ENCODE results near the gene KLRC3.
"Not testable (repeated sequence)": the region's sequence is repeated elsewhere in the genome, so short reads cannot be mapped to it uniquely, and the experiment has no call there.

KLRC3 gene
- total RNA-seq = 0 reads per million in 3 experiments

DNA sequence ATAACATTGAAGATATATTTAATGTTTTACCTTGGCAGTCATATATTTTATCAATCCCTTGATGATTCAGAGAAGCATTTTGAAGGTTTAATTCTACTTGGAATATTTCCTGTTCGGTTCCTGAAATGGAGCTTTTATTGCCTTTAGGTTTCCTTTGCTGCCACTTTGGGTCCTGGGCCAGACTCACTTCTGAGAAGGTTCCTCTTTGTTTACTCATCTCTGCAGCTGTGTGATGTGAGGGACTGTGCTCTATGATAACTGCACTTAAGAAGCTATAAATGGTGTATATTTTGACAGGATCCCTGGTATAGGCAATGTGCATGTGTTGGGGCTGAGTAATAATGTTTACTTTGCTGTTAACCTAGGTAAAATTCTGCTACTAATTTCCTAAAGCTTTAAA is at the start of gene KLRC3:
KLRC3 (minus strand) TSS at position 262 of the 400 bp plus-strand sequence; CDS start at position 217, 45 bp downstream.
- DNase-seq = not testable (repeated sequence)

DNA sequence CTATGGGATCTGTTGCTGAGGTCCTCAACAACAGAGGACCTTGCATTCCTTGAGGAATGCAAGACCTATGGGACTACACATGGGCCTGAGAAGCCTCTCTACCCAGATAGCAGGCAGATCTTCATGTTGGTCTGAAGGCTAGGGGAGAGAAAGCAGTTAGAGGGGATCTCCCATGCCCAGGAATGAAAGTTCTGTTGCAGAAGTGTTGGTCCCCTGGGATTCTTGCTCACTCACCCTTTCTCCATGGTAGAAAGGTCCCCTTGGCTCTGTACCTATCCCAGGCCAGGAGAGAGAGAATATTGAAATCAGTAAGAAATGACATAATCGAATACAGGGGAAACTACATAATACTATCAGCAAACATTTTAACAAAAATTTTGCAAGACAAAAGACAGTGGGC is 49.3 kb upstream of the KLRC3 start:
- DNase-seq = no peak

GRCh38 chr12:10466311-10466710 is 45.9 kb upstream of the KLRC3 start:
- DNase-seq = no peak

DNA sequence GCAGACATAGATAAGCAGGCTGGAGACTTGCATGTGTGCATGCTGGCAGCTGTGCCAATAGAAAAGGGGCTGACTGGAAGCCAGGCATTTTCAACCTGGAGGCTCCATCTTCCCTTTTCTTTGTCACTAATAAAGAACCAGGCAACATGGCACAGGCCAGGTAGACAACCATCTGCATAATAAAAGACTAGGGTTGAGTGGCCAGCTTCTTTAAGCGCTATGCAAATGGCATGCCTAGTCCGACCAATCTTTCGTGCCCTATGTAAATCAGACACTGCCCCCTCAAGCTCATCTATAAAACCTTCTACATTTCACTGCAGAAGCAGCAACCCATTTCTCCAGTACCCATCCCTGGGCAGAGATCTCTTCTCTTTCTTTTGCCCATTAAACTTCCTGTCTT is 37.4 kb upstream of the KLRC3 start:
- no peak for DNase-seq

DNA sequence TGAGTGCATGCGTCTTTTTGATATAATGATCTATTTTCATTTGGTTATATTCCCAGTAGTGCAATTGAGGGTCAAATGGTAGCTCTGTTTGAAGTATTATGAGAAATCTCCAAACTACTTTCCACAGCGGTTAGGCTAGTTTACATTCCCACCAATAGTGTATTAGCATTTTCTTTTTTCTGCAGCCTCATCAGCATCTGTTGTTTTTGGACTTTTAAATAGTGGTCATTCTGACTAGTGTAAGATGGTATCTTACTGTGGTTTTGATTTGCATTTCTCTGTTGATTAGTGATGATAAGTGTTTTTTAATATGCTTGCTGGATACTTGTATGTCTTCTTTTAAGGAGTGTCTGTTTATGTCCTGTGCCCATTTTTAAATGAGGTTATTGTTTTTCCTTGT is 36.5 kb upstream of the KLRC3 start:
- DNase-seq = no peak

DNA sequence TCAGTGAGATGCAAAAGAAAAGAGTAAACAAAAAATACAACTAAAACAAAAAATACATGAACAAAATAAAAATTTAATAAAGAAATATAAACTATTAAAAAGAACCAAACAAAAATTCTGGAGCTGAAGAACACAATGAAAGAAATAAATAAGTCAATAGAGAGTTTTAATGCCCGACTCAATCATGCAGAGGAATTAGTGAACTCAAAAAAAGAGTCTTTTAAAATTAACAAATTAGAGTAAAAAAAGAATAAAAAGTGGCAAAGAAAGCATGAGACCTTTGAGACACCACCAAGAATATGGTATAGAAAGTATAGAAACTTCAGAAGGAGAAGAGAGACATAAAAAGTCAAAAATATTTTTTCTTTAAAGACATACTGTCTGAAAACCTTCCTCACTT is 35.4 kb upstream of the KLRC3 start:
- DNase-seq = no peak

DNA sequence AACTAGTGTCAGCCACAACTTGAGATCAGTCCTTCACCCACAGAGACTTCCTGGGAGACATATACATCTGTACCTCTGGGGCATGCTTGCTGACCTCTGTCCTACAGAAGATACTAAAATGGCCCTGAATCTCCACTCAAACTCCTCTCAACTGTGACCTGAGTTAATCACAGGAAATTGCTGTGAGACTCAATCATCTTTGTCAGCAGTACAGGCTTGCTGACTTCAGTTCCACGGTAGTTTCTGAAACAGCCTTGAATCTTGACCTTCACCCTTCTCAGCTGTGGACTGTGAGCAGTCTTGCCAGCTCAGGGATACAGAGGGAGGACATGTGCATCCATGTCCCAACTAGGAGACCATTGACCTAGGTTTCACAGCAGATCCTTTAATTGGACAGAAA is 34.1 kb upstream of the KLRC3 start:
- DNase-seq = no peak

GRCh38 chr12:10453156-10453555 is 32.8 kb upstream of the KLRC3 start, which contains the start of gene KLRC1:
Gene KLRC1, minus strand, starts transcription at chr12:10453377. Its CDS starts 2,221 bp downstream, at chr12:10451156.
- no peak for DNase-seq

- no peak for DNase-seq
These were observed 27.8 kb upstream of the KLRC3 start for GRCh38 chr12:10448236-10448635.

GRCh38 chr12:10446052-10446451 is 25.7 kb upstream of the KLRC3 start:
- DNase-seq = not testable (repeated sequence)

DNA sequence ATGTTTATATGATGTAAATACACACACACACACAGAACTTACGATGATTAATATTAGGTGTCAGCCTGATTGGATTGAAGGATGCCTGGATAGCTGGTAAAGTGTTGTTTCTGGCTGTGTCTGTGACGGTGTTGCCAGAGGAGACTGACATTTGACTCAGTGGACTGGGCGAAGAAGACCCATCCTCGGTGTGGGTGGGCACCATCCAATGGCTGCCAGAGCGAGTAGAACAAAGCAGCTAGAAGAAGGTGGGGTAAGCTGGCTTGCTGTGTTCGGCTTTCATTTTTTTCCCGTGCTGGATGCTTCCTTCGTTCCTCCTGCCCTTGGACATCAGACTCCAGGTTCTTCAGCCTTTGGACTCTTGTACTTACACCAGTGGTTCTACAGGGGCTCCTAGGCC is 20.7 kb upstream of the KLRC3 start:
- not testable (repeated sequence) for DNase-seq

GRCh38 chr12:10439608-10440274 is 19.3 kb upstream of the KLRC3 start:
- not testable (repeated sequence) for DNase-seq

- DNase-seq = not testable (repeated sequence)
These were observed 17.2 kb upstream of the KLRC3 start for GRCh38 chr12:10437601-10438000.

DNA sequence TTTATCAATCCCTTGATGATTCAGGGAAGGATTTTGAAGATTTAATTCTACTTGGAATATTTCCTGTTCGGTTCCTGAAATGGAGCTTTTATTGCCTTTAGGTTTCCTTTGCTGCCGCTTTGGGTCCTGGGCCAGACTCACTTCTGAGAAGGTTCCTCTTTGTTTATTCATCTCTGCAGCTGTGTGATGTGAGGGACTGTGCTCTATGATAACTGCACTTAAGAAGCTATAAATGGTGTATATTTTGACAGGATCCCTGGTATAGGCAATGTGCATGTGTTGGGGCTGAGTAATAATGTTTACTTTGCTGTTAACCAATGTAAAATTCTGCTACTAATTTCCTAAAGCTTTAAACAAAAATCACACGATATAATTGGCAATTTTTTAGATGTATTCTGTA is 15.4 kb upstream of the KLRC3 start, which contains the start of gene KLRC2:
KLRC2 (minus strand) TSS at position 195 of the 400 bp plus-strand sequence; CDS start at position 171, 24 bp downstream.
- DNase-seq = not testable (repeated sequence)

DNA sequence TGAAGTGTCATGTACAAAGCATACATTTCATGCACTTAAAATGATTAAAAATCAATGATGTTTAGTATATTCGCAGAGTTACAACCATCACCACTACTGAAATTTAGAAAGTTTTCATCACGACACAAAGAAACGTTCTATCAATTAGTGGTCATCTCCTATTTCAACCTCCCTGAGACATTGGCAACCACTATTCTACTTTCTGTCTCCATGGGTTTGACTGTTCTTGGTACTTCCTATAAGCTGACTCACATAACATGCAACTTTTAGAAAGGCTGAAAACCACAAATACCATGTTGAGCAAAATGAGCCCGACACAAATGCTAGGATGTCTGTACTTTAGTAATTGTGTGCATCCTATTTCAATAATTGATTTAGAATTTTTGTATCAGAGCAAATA is 10.2 kb upstream of the KLRC3 start:
- not testable (repeated sequence) for DNase-seq

- DNase-seq = not testable (repeated sequence)
These were observed 5.5 kb upstream of the KLRC3 start for GRCh38 chr12:10425938-10426337.

DNA sequence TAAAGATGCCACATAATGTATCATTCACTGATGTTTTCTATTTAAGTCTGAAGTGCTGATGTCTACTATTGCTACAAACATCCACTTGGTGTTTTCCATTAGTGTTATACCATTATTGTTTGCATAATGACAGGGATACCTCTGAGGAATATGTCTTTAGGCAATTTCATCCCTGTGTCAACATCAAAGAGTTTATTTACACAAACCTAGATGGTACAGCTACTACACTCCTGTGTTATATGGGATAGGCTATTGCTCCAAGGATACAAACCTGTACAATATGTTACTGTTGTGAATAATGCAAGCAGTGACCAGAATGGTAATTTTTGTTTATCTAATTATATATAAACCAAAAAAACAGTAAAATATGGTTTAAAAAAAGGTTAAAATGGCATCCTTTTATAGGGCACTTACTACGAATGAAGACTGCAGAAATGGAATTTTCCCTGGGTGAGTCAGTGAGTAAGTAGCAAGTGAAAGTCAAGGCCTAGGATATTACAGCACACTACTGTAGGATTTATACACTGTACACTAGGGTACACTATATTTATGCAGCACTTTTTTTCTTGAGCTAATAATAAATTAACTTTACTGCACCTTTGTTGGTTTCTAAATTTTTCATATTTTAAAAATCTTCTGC is 4.0 kb upstream of the KLRC3 start:
- DNase-seq = not testable (repeated sequence)

- not testable (repeated sequence) for DNase-seq
These were observed 1.8 kb upstream of the KLRC3 start for GRCh38 chr12:10422159-10422558.

GRCh38 chr12:10409392-10409791 is 11.0 kb downstream of the KLRC3 start, which contains the start of gene KLRC4:
Gene KLRC4, minus strand, starts transcription at chr12:10409757. Its CDS starts 182 bp downstream, at chr12:10409575.
- no peak for DNase-seq

GRCh38 chr12:10408842-10409241 is 11.6 kb downstream of the KLRC3 start:
- DNase-seq = no peak

- no peak for DNase-seq
These were observed 13.7 kb downstream of the KLRC3 start for GRCh38 chr12:10406725-10407124.

GRCh38 chr12:10405294-10405693 is 15.1 kb downstream of the KLRC3 start:
- DNase-seq = no peak

DNA sequence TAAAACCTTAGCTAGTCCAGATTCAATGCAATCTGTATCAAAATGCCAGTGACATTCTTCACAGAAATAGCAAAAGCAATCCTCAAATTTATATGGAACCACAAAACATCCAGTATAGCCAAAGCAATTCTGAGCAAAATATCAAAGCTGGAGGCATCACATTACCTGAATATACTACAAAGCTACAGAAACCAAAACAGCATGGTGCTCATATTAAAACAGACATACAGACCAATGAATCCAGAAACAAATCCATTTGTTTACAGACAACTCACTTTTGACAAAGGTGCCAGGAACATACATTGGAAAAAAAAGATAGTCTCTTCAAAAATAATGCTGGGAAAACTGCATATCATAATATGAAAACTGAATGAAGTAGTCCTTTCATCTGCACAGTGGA is 15.6 kb downstream of the KLRC3 start:
- DNase-seq = no peak

DNA sequence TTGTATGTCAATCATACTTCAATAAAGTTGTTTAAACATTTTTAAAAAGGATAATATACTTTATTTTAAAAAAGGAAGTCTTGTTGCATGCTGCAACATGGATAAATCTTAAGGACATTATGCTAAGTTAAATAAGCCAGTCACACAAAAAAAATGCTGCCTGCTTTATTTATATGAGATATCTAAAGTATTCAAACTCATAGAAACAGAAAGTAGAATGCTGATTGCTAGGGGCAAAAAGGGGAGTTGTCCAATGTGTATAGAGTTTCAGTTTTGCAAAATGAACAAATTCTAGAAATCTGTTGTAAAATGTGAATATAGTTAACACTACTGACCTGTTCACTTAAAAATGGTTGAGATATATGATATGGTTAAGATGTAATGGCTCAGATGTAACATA is 19.6 kb downstream of the KLRC3 start:
- DNase-seq = no peak
